ENCODE results near the gene ASB4. TPM values are rescaled to one million over a fixed set of nuclear protein-coding genes. Genes with fewer than 3 reads are reported as not detected.
A peak's percentile ranks its signal among the peaks of the same experiment; 100 is the strongest.

Gene ASB4
- total RNA-seq, 1 experiment from 2014 or later = not detected

DNA sequence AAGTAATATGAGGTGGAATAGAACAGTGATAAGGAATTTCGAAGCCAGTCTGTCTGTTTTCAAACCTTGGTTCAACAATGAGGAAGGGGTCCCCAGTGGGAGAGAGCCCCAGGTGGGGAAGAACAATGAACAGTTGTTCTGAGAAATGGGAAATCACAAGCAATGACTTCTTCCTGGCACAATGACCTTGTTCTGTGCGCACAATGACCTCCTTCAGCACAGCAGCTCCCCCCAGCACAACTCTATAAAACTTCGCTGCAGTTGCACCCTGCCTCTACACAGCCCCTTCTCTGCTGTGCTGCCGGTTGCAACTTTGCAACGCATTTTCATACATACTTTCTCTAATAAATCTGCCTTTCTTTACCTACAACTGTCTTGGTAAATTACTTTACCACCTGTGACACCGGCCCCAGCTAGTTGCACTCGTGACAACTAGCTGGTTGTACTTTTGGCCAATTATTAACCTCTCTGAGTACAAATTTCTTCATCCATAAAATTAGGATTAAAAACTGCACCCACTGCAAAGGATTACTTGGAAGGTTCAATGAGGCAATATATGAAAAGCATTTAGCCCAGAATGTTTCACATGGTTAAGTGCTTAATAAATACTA lies 40.5 kb downstream of the ASB4 start:
- no TSS peak for BruUV-seq (replicated peaks)
- Histone ChIP-seq H3F3A (ENCODE audit: low read length, unreplicated experiment) (no peaks in the 10 kb centered on the region), H3K27ac (ENCODE audit: low read length) (no peak overlapping the region), H2AFZ (ENCODE audit: low read length) (no peak overlapping the region), H3K36me3 (ENCODE audit: low read depth, low read length) (no peaks in the 10 kb centered on the region), H3K79me2 (ENCODE audit: low read length) (no peaks in the 10 kb centered on the region), H3K4me3 (ENCODE audit: low read length) (no peak overlapping the region), H4K20me1 (ENCODE audit: low read length) (no peaks in the 10 kb centered on the region), H3K27me3 (ENCODE audit: low read length) (peaks cover 14% of the 10 kb centered on the region), H3K4me2 (ENCODE audit: low read length) (no peak overlapping the region), H3K9me2 (replicated peaks; ENCODE audit: low read length) (no peaks in the 10 kb centered on the region), H3K9me3 (ENCODE audit: low read length) (no peaks in the 10 kb centered on the region), H3K9ac (ENCODE audit: low read length) (no peak overlapping the region), H3K4me1 (ENCODE audit: insufficient read depth, low read length) (0 out of 2 replicates have a peak, but pooled peaks cover 4% of the 10 kb centered on the region)
- CTCF ChIA-PET = interaction anchor here (0.5 to 1.9 kb wide), 4 partner anchors 20 to 164 kb away, joined by 4 to 21 read pairs (median 9); no protein-coding TSS in a partner anchor
- TF ChIP-seq, protein P1, sequence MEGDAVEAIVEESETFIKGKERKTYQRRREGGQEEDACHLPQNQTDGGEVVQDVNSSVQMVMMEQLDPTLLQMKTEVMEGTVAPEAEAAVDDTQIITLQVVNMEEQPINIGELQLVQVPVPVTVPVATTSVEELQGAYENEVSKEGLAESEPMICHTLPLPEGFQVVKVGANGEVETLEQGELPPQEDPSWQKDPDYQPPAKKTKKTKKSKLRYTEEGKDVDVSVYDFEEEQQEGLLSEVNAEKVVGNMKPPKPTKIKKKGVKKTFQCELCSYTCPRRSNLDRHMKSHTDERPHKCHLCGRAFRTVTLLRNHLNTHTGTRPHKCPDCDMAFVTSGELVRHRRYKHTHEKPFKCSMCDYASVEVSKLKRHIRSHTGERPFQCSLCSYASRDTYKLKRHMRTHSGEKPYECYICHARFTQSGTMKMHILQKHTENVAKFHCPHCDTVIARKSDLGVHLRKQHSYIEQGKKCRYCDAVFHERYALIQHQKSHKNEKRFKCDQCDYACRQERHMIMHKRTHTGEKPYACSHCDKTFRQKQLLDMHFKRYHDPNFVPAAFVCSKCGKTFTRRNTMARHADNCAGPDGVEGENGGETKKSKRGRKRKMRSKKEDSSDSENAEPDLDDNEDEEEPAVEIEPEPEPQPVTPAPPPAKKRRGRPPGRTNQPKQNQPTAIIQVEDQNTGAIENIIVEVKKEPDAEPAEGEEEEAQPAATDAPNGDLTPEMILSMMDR (conservative IDR thresholded peaks at IDR 0.05; ENCODE audit: low read depth, low read length) = no peak
- TF ChIP-seq EZH2 (IDR thresholded peaks at IDR 0.05; ENCODE audit: low read length, unreplicated experiment) (no peak), EZH2phosphoT487 (IDR thresholded peaks at IDR 0.05; ENCODE audit: borderline replicate concordance, low read length) (no peak)
- intact Hi-C loops (cut with micrococcal nuclease) = no loop called here
- POLR2A ChIA-PET (ENCODE audit: unreplicated experiment) = no interaction called here
- DNase-seq (no peak), ATAC-seq (no peak)

DNA sequence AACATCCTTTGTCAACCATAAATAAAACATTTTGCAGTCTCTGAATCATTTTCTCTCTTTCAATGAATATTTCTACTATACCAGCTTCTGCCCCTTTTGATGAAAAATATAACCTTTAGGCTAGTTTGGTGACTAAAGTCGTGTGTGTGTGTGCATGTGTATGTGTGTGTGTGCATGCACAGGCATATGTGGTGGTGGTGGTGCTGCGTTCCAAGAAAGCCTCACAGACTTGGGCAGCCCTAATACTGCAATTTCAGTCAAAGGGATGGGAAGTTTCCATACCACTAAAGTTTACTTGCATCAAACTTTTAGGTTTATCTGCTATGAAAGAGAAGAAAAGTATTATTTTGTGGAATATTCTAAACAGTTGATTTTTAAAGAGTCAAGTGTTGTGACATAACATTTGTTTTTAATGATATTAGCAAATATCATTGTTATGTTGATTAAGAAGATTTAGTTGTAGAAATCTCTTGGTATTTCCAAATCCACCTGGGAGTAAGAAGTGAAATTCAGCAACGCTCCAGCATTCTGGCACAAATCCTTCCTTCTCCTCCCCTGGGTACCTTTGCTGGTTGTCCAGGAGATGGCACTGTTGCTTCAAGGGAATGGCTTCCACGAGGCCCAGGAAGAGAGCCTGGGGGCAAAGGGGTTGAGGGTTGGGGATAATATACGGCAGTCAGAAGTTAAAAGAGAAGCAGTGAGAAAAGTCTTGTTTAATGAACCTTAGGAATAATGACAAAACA lies 41.5 kb downstream of the ASB4 start:
- Histone ChIP-seq H4K20me1 (ENCODE audit: low read length) (no peaks in the 10 kb centered on the region), H3K9me3 (ENCODE audit: low read length) (no peaks in the 10 kb centered on the region), H2AFZ (ENCODE audit: low read length) (no peak overlapping the region), H3K4me2 (ENCODE audit: low read length) (no peak overlapping the region), H3F3A (ENCODE audit: low read length, unreplicated experiment) (no peaks in the 10 kb centered on the region), H3K9me2 (replicated peaks; ENCODE audit: low read length) (no peaks in the 10 kb centered on the region), H3K4me1 (ENCODE audit: insufficient read depth, low read length) (0 out of 2 replicates have a peak, but pooled peaks cover 4% of the 10 kb centered on the region), H3K27me3 (ENCODE audit: low read length) (peaks cover 21% of the 10 kb centered on the region), H3K9ac (ENCODE audit: low read length) (no peak overlapping the region), H3K27ac (ENCODE audit: low read length) (no peak overlapping the region), H3K36me3 (ENCODE audit: low read depth, low read length) (no peaks in the 10 kb centered on the region), H3K4me3 (ENCODE audit: low read length) (no peak overlapping the region), H3K79me2 (ENCODE audit: low read length) (no peaks in the 10 kb centered on the region)
- BruUV-seq (replicated peaks) = no TSS peak
- TF ChIP-seq, protein P1 (conservative IDR thresholded peaks at IDR 0.05; ENCODE audit: low read depth, low read length) = peak; percentile 95
- no peak for TF ChIP-seq EZH2 (IDR thresholded peaks at IDR 0.05; ENCODE audit: low read length, unreplicated experiment)
- intact Hi-C loops (cut with micrococcal nuclease) = loop anchor here (1.0 kb wide), 2 partner anchors 18 to 159 kb away; no protein-coding TSS in a partner anchor
- ChIA-PET CTCF (interaction anchor here (0.7 to 2.2 kb wide), 7 partner anchors 18 to 163 kb away, joined by 3 to 21 read pairs (median 11); no protein-coding TSS in a partner anchor), POLR2A (ENCODE audit: unreplicated experiment) (no interaction called here)
- peak; percentile 65 for DNase-seq
- peak; percentile 70 for ATAC-seq

All from PC-3 (cell line).